ENCODE data around the gene FGF8.

DNA sequence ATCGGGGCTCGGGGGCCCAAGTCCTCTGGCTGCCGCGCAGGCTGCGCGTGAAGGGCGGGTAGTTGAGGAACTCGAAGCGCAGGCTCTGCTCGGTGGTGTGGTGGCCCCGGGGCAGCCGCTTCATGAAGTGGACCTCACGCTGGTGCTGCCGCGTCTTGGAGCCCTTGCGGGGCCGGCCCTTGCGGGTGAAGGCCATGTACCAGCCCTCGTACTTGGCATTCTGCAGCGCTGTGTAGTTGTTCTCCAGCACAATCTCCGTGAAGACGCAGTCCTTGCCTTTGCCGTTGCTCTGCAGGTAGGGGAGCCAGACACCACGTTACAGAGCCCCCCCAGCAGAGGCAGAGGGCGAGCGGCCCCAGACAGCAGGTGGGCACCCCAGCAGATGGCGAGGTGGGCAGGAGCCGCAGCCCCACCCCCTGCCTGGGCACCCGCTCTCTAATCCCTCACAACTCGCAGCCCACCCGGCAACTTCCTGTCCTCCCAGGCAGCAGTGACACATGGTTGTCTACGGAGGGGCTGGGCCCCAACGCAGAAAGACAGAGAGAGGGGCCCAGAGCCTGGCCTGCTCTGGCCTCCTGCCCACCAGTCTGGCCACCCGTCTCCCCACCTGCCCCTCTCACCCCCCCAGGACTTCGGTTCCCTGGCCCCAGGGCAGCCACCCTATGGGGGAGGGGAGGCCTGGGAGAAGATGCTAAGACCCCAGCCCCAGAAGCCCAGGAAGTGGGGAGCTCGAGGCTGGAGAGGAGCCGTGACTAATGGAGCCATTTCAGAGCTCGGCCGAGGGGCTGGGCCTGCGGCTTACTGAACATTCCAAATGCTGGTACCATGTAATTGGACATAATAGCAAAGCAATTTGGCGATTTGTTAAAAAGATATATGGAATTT lies 5.3 kb downstream of the FGF8 start:
- TF ChIP-seq CTCF (conservative IDR thresholded peaks at IDR 0.05): no peak
- TF ChIP-seq EZH2 (IDR thresholded peaks at IDR 0.05; ENCODE audit: low read depth): no peak
